OCI-LY3 (cell line): ENCODE measurements around the gene COL6A3.

Experiments
- CTCF ChIP-seq: fragments of 200-600, 300-600 bp; sonication (generic); IDR thresholded peaks from 2 replicates; pipeline ENCODE4 v1.5.1; 2014; ENCODE audit warnings: antibody characterized with exemption, low read length, low read depth
- EZH2phosphoT487 ChIP-seq: fragments of 200-600 bp; shearing (Covaris generic); IDR thresholded peaks from 2 replicates; pipeline ENCODE4 v1.6.1; 2018; ENCODE audit warnings: antibody characterized with exemption, mixed run types, low read depth

GRCh38 chr2:237279012-237279768 lies 134.8 kb downstream of the COL6A3 start:
- no peak for TF ChIP-seq CTCF
- no peak for TF ChIP-seq EZH2phosphoT487
